Measurements from ENCODE around the gene SLC11A1. TPM values are rescaled to one million over a fixed set of nuclear protein-coding genes. Genes with fewer than 3 reads are reported as not detected.

The SLC11A1 gene
- total RNA-seq, 4 donors from 2014 or later = 2.2 to 4.6 (median 3.5) TPM

- 84 to 92% methylated on average over 10 of the region's 10 CpGs for WGBS, 2 donors
- no peak for DNase-seq (ENCODE audit: low spot score in 2 of 2)
- TF ChIP-seq CTCF (IDR thresholded peaks at IDR 0.05) = no peak
- no peak for TF ChIP-seq POLR2A (IDR thresholded peaks at IDR 0.05)
- intact Hi-C loops (cut with DNase I; ENCODE audit: low total_unique reads) = no loop called here
- no peak overlapping the region for H3K4me3 ChIP-seq (ENCODE audit: low read depth, poor library complexity, severe bottlenecking)
Measured at GRCh38 chr2:218425531-218425930, 43.5 kb downstream of the SLC11A1 start.

GRCh38 chr2:218427741-218428140 is 45.7 kb downstream of the SLC11A1 start:
- intact Hi-C loops (cut with DNase I; ENCODE audit: low total_unique reads) = no loop called here
- TF ChIP-seq POLR2A (IDR thresholded peaks at IDR 0.05) (no peak), CTCF (IDR thresholded peaks at IDR 0.05) (no peak)
- DNase-seq (ENCODE audit: low spot score in 2 of 2) = no peak
- 72 to 76% methylated on average over 10 to 11 of the region's 11 CpGs for WGBS, 2 donors
- no peak overlapping the region for H3K4me3 ChIP-seq (ENCODE audit: low read depth, poor library complexity, severe bottlenecking)

DNA sequence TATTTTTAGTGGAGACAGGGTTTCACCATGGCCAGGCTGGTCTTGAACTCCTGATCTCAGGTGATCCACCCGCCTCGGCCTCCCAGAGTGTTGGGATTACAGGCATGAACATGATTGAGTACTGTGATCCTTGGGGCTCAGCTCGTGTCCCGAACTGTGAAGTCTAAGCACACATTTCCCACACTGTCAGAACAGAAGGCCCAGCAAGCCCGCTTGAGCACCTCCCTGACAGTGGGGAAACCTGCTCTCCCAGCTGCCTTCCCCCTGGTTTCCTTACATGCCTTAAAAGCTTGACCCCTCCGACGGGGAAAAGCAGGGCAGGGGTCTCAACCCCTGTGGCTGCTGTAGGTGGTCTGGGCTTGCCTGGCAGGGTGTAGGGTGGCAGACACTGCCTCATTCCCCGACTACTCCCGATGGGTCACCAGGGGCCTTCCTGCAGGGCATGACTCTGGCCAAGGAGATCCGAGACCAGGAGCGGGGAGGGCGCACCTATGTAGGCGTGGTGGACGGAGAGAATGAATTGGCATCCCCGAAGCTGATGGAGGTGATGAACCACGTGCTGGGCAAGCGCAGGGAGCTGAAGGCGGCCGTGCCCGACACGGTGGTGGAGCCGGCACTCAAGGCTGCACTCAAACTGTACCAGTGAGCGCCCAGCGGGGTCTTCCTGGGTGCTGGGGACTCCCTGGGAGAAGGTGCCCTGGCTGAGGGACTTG is 46.9 kb downstream of the SLC11A1 start:
- no peak overlapping the region for H3K4me3 ChIP-seq (ENCODE audit: low read depth, poor library complexity, severe bottlenecking)
- intact Hi-C loops (cut with DNase I; ENCODE audit: low total_unique reads) = no loop called here
- WGBS, 2 donors = 90 to 92% methylated on average over 16 to 24 of the region's 24 CpGs
- DNase-seq (ENCODE audit: low spot score in 2 of 2) = no peak
- TF ChIP-seq POLR2A (IDR thresholded peaks at IDR 0.05) (no peak), CTCF (IDR thresholded peaks at IDR 0.05) (no peak)

- intact Hi-C loops (cut with DNase I; ENCODE audit: low total_unique reads) = no loop called here
- 71 to 75% methylated on average over 9 of the region's 9 CpGs for WGBS, 2 donors
- DNase-seq (ENCODE audit: low spot score in 2 of 2) = peak in 1 of 2 donors; percentile 72
- no peak for TF ChIP-seq POLR2A (IDR thresholded peaks at IDR 0.05)
- no peak for TF ChIP-seq CTCF (IDR thresholded peaks at IDR 0.05)
- no peak overlapping the region for H3K4me3 ChIP-seq (ENCODE audit: low read depth, poor library complexity, severe bottlenecking)
Measured at GRCh38 chr2:218429911-218430692, 48.0 kb downstream of the SLC11A1 start.

DNA sequence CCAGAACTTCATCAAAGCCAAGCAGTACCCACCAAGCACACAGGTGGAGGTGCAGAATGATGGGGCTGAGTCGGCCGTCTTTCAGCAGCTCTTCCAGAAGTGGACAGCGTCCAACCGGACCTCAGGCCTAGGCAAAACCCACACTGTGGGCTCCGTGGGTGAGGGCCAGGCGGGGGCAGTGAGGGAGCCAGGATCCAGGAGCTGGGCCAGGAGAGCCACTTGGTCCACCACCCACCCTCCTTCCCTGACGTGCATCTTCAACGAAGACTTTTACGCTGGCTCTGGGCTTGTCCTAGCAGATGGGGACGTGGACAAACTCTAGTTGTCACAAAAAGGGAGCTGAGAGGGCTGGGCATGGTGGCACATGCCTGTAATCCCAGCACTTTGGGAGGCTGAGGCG is 48.6 kb downstream of the SLC11A1 start:
- TF ChIP-seq POLR2A (IDR thresholded peaks at IDR 0.05) = no peak
- TF ChIP-seq CTCF (IDR thresholded peaks at IDR 0.05) = no peak
- WGBS, 2 donors = 87 to 97% methylated on average over 11 of the region's 11 CpGs
- H3K4me3 ChIP-seq (ENCODE audit: low read depth, poor library complexity, severe bottlenecking) = no peak overlapping the region
- intact Hi-C loops (cut with DNase I; ENCODE audit: low total_unique reads) = no loop called here
- DNase-seq (ENCODE audit: low spot score in 2 of 2) = peak in 1 of 2 donors; percentile 60

Data from lower leg skin (tissue), 4 donors.